Measurements from ENCODE around the gene PREX1. TPM values are rescaled to one million over a fixed set of nuclear protein-coding genes. Genes with fewer than 3 reads are reported as not detected.

Gene PREX1
- total and polyA plus RNA-seq, 2 experiments from 2014 or later: 2.4 to 10.3 TPM

GRCh38 chr20:48665785-48666184 is 162.0 kb downstream of the PREX1 start (continued):
- no peak for TF ChIP-seq NANOG (IDR thresholded peaks at IDR 0.05; ENCODE audit: borderline replicate concordance)
- TF ChIP-seq, protein P1, sequence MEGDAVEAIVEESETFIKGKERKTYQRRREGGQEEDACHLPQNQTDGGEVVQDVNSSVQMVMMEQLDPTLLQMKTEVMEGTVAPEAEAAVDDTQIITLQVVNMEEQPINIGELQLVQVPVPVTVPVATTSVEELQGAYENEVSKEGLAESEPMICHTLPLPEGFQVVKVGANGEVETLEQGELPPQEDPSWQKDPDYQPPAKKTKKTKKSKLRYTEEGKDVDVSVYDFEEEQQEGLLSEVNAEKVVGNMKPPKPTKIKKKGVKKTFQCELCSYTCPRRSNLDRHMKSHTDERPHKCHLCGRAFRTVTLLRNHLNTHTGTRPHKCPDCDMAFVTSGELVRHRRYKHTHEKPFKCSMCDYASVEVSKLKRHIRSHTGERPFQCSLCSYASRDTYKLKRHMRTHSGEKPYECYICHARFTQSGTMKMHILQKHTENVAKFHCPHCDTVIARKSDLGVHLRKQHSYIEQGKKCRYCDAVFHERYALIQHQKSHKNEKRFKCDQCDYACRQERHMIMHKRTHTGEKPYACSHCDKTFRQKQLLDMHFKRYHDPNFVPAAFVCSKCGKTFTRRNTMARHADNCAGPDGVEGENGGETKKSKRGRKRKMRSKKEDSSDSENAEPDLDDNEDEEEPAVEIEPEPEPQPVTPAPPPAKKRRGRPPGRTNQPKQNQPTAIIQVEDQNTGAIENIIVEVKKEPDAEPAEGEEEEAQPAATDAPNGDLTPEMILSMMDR (conservative IDR thresholded peaks at IDR 0.05; ENCODE audit: low read depth in 2 of 2): no peak
- TF ChIP-seq POLR2AphosphoS5 (IDR thresholded peaks at IDR 0.05; ENCODE audit: low read depth): no peak
- no peak for TF ChIP-seq CREB1 (CRISPR knock-in tag; IDR thresholded peaks at IDR 0.05; ENCODE audit: low read depth)
- no peak for TF ChIP-seq STAT1 (IDR thresholded peaks at IDR 0.05; ENCODE audit: unreplicated experiment)
- no peak for TF ChIP-seq EZH2 (IDR thresholded peaks at IDR 0.05; ENCODE audit: low read depth, unreplicated experiment)
- TF ChIP-seq, protein P2, sequence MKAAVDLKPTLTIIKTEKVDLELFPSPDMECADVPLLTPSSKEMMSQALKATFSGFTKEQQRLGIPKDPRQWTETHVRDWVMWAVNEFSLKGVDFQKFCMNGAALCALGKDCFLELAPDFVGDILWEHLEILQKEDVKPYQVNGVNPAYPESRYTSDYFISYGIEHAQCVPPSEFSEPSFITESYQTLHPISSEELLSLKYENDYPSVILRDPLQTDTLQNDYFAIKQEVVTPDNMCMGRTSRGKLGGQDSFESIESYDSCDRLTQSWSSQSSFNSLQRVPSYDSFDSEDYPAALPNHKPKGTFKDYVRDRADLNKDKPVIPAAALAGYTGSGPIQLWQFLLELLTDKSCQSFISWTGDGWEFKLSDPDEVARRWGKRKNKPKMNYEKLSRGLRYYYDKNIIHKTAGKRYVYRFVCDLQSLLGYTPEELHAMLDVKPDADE (IDR thresholded peaks at IDR 0.05): no peak
- no peak for TF ChIP-seq ZNF331 (CRISPR knock-in tag; IDR thresholded peaks at IDR 0.05; ENCODE audit: low read depth)
- TF ChIP-seq EZH2phosphoT487 (IDR thresholded peaks at IDR 0.05; ENCODE audit: unreplicated experiment): no peak

DNA sequence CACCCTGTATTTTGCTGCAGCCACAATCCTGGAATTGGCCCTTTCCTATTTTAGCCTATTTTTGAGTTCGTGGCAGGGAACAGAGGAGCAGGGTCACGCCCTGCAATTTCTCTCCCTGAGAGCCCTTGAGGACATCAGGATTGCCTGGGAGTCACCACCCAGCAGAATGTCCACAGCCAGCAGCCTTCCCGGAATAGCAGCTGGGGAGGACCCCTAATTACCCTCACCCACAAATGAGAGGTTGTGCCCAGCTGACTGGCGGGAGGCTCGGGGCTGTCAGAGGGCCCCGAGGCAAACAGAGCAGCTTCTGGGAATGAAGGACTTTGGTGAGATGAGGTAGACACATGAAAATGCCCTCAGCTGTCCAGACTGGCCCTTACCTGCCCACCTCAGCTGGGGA is 165.1 kb downstream of the PREX1 start:
- H3K4me3 ChIP-seq: no peak overlapping the region
- peaks cover 2% of the 10 kb centered on the region; the same call in 1 of the 3 replicates for H3K4me1 Mint-ChIP-seq
- TF ChIP-seq ZNF114 (CRISPR knock-in tag; IDR thresholded peaks at IDR 0.05) (no peak), CREB1 (CRISPR knock-in tag; IDR thresholded peaks at IDR 0.05; ENCODE audit: low read depth) (no peak), EZH2phosphoT487 (IDR thresholded peaks at IDR 0.05; ENCODE audit: unreplicated experiment) (no peak), ZNF331 (CRISPR knock-in tag; IDR thresholded peaks at IDR 0.05; ENCODE audit: low read depth) (no peak), STAT1 (IDR thresholded peaks at IDR 0.05; ENCODE audit: unreplicated experiment) (no peak), ZNF462 (CRISPR knock-in tag; IDR thresholded peaks at IDR 0.05) (no peak), JUNB (IDR thresholded peaks at IDR 0.05; ENCODE audit: unreplicated experiment) (no peak), EZH2 (IDR thresholded peaks at IDR 0.05; ENCODE audit: low read depth, unreplicated experiment) (no peak), NANOG (IDR thresholded peaks at IDR 0.05; ENCODE audit: borderline replicate concordance) (no peak), POLR2AphosphoS5 (IDR thresholded peaks at IDR 0.05; ENCODE audit: low read depth) (no peak)
- TF ChIP-seq, protein P2 (IDR thresholded peaks at IDR 0.05): no peak

More for the DNA sequence above, 165.1 kb downstream of the PREX1 start:
- Histone ChIP-seq H3K36me3 (ENCODE audit: insufficient read depth) (0 out of 2 replicates have a peak, but pooled peaks cover 3% of the 10 kb centered on the region), H3K27me3 (ENCODE audit: insufficient read depth) (no peaks in the 10 kb centered on the region), H3K9me2 (ENCODE audit: insufficient read depth) (no peaks in the 10 kb centered on the region), H3K4me1 (ENCODE audit: insufficient read depth) (no peaks in the 10 kb centered on the region), H3K4me2 (no peak overlapping the region), H3F3A (replicated peaks; ENCODE audit: low read depth) (no peaks in the 10 kb centered on the region), H3K79me2 (replicated peaks; ENCODE audit: insufficient read depth) (no peaks in the 10 kb centered on the region), H4K20me1 (replicated peaks; ENCODE audit: insufficient read depth) (no peaks in the 10 kb centered on the region), H3K27ac (ENCODE audit: low read depth) (no peak overlapping the region), H2AFZ (no peak overlapping the region)
- Mint-ChIP-seq H3K36me3 (ENCODE audit: low read depth) (peaks cover 31% of the 10 kb centered on the region), H3K27me3 (ENCODE audit: insufficient read depth, low read depth, poor library complexity) (peaks cover 10% of the 10 kb centered on the region), H3K27ac (no peak overlapping the region), H3K9me3 (peaks cover 19% of the 10 kb centered on the region), H3K4me3 (no peak overlapping the region)
- ATAC-seq: no peak
- DNase-seq (ENCODE audit: low spot score): no peak
